ENCODE results near the gene VPS13A. TPM values are rescaled to one million over a fixed set of nuclear protein-coding genes. Genes with fewer than 3 reads are reported as not detected.

The VPS13A gene
- total RNA-seq, 1 experiment from 2014 or later = 32.6 TPM

GRCh38 chr9:77450085-77450475 is 272.7 kb downstream of the VPS13A start:
- intact Hi-C loops (cut with micrococcal nuclease; ENCODE audit: unreplicated experiment) = no loop called here
- Mint-ChIP-seq H3K27me3 (ENCODE audit: unreplicated experiment) (peaks cover 14% of the 10 kb centered on the region), H3K36me3 (ENCODE audit: insufficient read depth, unreplicated experiment) (no peaks in the 10 kb centered on the region), H3K9me3 (ENCODE audit: low read depth, unreplicated experiment) (no peaks in the 10 kb centered on the region), H3K27ac (ENCODE audit: unreplicated experiment) (no peak overlapping the region), H3K4me1 (ENCODE audit: low read depth, unreplicated experiment) (no peaks in the 10 kb centered on the region), H3K4me3 (ENCODE audit: low read depth, unreplicated experiment) (no peak overlapping the region)
- CTCF ChIA-PET = interaction anchor here (0.9 kb wide), 1 partner anchor 17 kb away, joined by 3 read pairs; no protein-coding TSS in a partner anchor
- no peak for DNase-seq
- no TSS peak for BruUV-seq (replicated peaks)
- TF ChIP-seq CTCF (IDR thresholded peaks at IDR 0.05; ENCODE audit: unreplicated experiment) = no peak

GRCh38 chr9:77451507-77451906 is 274.2 kb downstream of the VPS13A start:
- Mint-ChIP-seq H3K27me3 (ENCODE audit: unreplicated experiment) (peaks cover 14% of the 10 kb centered on the region), H3K27ac (ENCODE audit: unreplicated experiment) (no peak overlapping the region), H3K9me3 (ENCODE audit: low read depth, unreplicated experiment) (no peaks in the 10 kb centered on the region), H3K36me3 (ENCODE audit: insufficient read depth, unreplicated experiment) (no peaks in the 10 kb centered on the region), H3K4me3 (ENCODE audit: low read depth, unreplicated experiment) (no peak overlapping the region), H3K4me1 (ENCODE audit: low read depth, unreplicated experiment) (no peaks in the 10 kb centered on the region)
- intact Hi-C loops (cut with micrococcal nuclease; ENCODE audit: unreplicated experiment) = no loop called here
- DNase-seq = no peak
- CTCF ChIA-PET = no interaction called here
- no peak for TF ChIP-seq CTCF (IDR thresholded peaks at IDR 0.05; ENCODE audit: unreplicated experiment)
- no TSS peak for BruUV-seq (replicated peaks)

- no peak for TF ChIP-seq CTCF (IDR thresholded peaks at IDR 0.05; ENCODE audit: unreplicated experiment)
- peaks cover 14% of the 10 kb centered on the region for H3K27me3 Mint-ChIP-seq (ENCODE audit: unreplicated experiment)
- no peaks in the 10 kb centered on the region for H3K9me3 Mint-ChIP-seq (ENCODE audit: low read depth, unreplicated experiment)
- H3K4me1 Mint-ChIP-seq (ENCODE audit: low read depth, unreplicated experiment) = peaks cover 8% of the 10 kb centered on the region
- intact Hi-C loops (cut with micrococcal nuclease; ENCODE audit: unreplicated experiment) = no loop called here
- no peak overlapping the region for H3K4me3 Mint-ChIP-seq (ENCODE audit: low read depth, unreplicated experiment)
- BruUV-seq (replicated peaks) = no TSS peak
- no peak overlapping the region for H3K27ac Mint-ChIP-seq (ENCODE audit: unreplicated experiment)
- no peak for DNase-seq
- CTCF ChIA-PET = no interaction called here
- no peaks in the 10 kb centered on the region for H3K36me3 Mint-ChIP-seq (ENCODE audit: insufficient read depth, unreplicated experiment)
Measured at GRCh38 chr9:77453825-77454647, 276.7 kb downstream of the VPS13A start.

- intact Hi-C loops (cut with micrococcal nuclease; ENCODE audit: unreplicated experiment) = loop anchor here (1.0 to 5.0 kb wide), 3 partner anchors 193 to 667 kb away; partner anchors contain the start of gene GNA14
- Mint-ChIP-seq H3K9me3 (ENCODE audit: low read depth, unreplicated experiment) (no peaks in the 10 kb centered on the region), H3K36me3 (ENCODE audit: insufficient read depth, unreplicated experiment) (no peaks in the 10 kb centered on the region), H3K4me1 (ENCODE audit: low read depth, unreplicated experiment) (peaks cover 8% of the 10 kb centered on the region), H3K27me3 (ENCODE audit: unreplicated experiment) (peaks cover 14% of the 10 kb centered on the region), H3K4me3 (ENCODE audit: low read depth, unreplicated experiment) (no peak overlapping the region), H3K27ac (ENCODE audit: unreplicated experiment) (no peak overlapping the region)
- no peak for DNase-seq
- CTCF ChIA-PET = no interaction called here
- no peak for TF ChIP-seq CTCF (IDR thresholded peaks at IDR 0.05; ENCODE audit: unreplicated experiment)
- no TSS peak for BruUV-seq (replicated peaks)
Measured at GRCh38 chr9:77454663-77455062, 277.3 kb downstream of the VPS13A start.
